Muscle layer of colon (tissue), 2 donors: ENCODE measurements around the gene SACM1L.
"Not testable (repeated sequence)": the region's sequence is repeated elsewhere in the genome, so short reads cannot be mapped to it uniquely, and the experiment has no call there.

Experiments used
- H3K27ac ChIP-seq: one replicate; pipeline ENCODE4 v1.7.0; 2013; ENCODE audit warnings: low read depth, mild to moderate bottlenecking, low read length, moderate library complexity
- H3K27me3 ChIP-seq, 2 donors: one replicate each; pipeline ENCODE4 v1.7.0; 2013; ENCODE audit warnings: low read length in 2 of 2, mild to moderate bottlenecking in 2 of 2; ENCODE audit not compliant: insufficient read depth in 2 of 2, control insufficient read depth in 1 of 2
- H3K36me3 ChIP-seq: one replicate; pipeline ENCODE4 v1.7.0; 2013; ENCODE audit warnings: mild to moderate bottlenecking, low read length; ENCODE audit not compliant: insufficient read depth
- H3K4me1 ChIP-seq: one replicate; pipeline ENCODE4 v1.7.0; 2013; ENCODE audit warnings: mild to moderate bottlenecking, low read length; ENCODE audit not compliant: insufficient read depth
- H3K4me3 ChIP-seq, 2 donors: one replicate each; pipeline ENCODE4 v1.7.0; 2013; ENCODE audit warnings: low read length in 2 of 2, low read depth in 1 of 2, mild to moderate bottlenecking in 1 of 2, moderate library complexity in 1 of 2
- H3K9ac ChIP-seq: one replicate; pipeline ENCODE4 v1.7.0; 2013; ENCODE audit warnings: low read length
- H3K9me3 ChIP-seq: one replicate; pipeline ENCODE4 v1.7.0; 2013; ENCODE audit warnings: mild to moderate bottlenecking, low read length
- donor health status: abdominal sarcoma.
- donor health status: Adenocarcinoma of cecum.

Gene SACM1L

GRCh38 chr3:45749036-45749600 lies 59.9 kb downstream of the SACM1L start:
- H3K9ac ChIP-seq, H3K4me3 ChIP-seq, H3K27me3 ChIP-seq, H3K4me1 ChIP-seq, H3K27ac ChIP-seq, H3K9me3 ChIP-seq: not testable (repeated sequence)
- peaks cover 21% of the 10 kb centered on the region for H3K36me3 ChIP-seq

GRCh38 chr3:45749880-45750279 lies 60.7 kb downstream of the SACM1L start:
- Histone ChIP-seq H3K9ac (no peak overlapping the region), H3K27ac (no peak overlapping the region), H3K9me3 (no peaks in the 10 kb centered on the region), H3K4me1 (no peaks in the 10 kb centered on the region), H3K27me3 (no peaks in the 10 kb centered on the region), H3K4me3 (no peak overlapping the region), H3K36me3 (peaks cover 17% of the 10 kb centered on the region)

GRCh38 chr3:45751537-45752242 lies 62.5 kb downstream of the SACM1L start:
- no peak overlapping the region for H3K9ac ChIP-seq
- no peak overlapping the region for H3K27ac ChIP-seq
- H3K27me3 ChIP-seq: no peaks in the 10 kb centered on the region
- peaks cover 6% of the 10 kb centered on the region for H3K36me3 ChIP-seq
- H3K9me3 ChIP-seq: no peaks in the 10 kb centered on the region
- H3K4me1 ChIP-seq: no peaks in the 10 kb centered on the region
- H3K4me3 ChIP-seq: no peak overlapping the region

GRCh38 chr3:45753095-45753494 lies 63.9 kb downstream of the SACM1L start:
- Histone ChIP-seq H3K27me3 (no peaks in the 10 kb centered on the region), H3K4me1 (no peaks in the 10 kb centered on the region), H3K4me3 (no peak overlapping the region), H3K27ac (no peak overlapping the region), H3K36me3 (no peaks in the 10 kb centered on the region), H3K9me3 (no peaks in the 10 kb centered on the region), H3K9ac (no peak overlapping the region)

- no peak overlapping the region for H3K4me3 ChIP-seq
- H3K4me1 ChIP-seq: no peaks in the 10 kb centered on the region
- H3K36me3 ChIP-seq: no peaks in the 10 kb centered on the region
- no peak overlapping the region for H3K27ac ChIP-seq
- H3K27me3 ChIP-seq: no peaks in the 10 kb centered on the region
- no peak overlapping the region for H3K9ac ChIP-seq
- no peaks in the 10 kb centered on the region for H3K9me3 ChIP-seq
Measured at GRCh38 chr3:45754461-45754860, 65.3 kb downstream of the SACM1L start.

GRCh38 chr3:45756055-45756454 lies 66.9 kb downstream of the SACM1L start:
- no peak overlapping the region for H3K9ac ChIP-seq
- no peak overlapping the region for H3K4me3 ChIP-seq
- H3K9me3 ChIP-seq: no peaks in the 10 kb centered on the region
- H3K4me1 ChIP-seq: no peaks in the 10 kb centered on the region
- H3K27ac ChIP-seq: no peak overlapping the region
- peaks cover 0 to 6% of the 10 kb centered on the region in 2 donors for H3K27me3 ChIP-seq
- no peaks in the 10 kb centered on the region for H3K36me3 ChIP-seq

GRCh38 chr3:45757141-45757540 lies 67.9 kb downstream of the SACM1L start:
- H3K27me3 ChIP-seq, H3K4me3 ChIP-seq, H3K36me3 ChIP-seq, H3K9me3 ChIP-seq, H3K27ac ChIP-seq, H3K4me1 ChIP-seq, H3K9ac ChIP-seq: not testable (repeated sequence)

GRCh38 chr3:45758871-45759270 lies 69.7 kb downstream of the SACM1L start:
- H3K9me3 ChIP-seq: no peaks in the 10 kb centered on the region
- no peaks in the 10 kb centered on the region for H3K4me1 ChIP-seq
- H3K9ac ChIP-seq: no peak overlapping the region
- H3K27ac ChIP-seq: no peak overlapping the region
- H3K27me3 ChIP-seq: peaks cover 0 to 6% of the 10 kb centered on the region in 2 donors
- H3K4me3 ChIP-seq: no peak overlapping the region
- no peaks in the 10 kb centered on the region for H3K36me3 ChIP-seq

- no peaks in the 10 kb centered on the region for H3K36me3 ChIP-seq
- H3K9me3 ChIP-seq: no peaks in the 10 kb centered on the region
- H3K4me1 ChIP-seq: no peaks in the 10 kb centered on the region
- H3K27ac ChIP-seq: no peak overlapping the region
- H3K27me3 ChIP-seq: peaks cover 0 to 6% of the 10 kb centered on the region in 2 donors
- no peak overlapping the region for H3K9ac ChIP-seq
- no peak overlapping the region for H3K4me3 ChIP-seq
Measured at GRCh38 chr3:45759851-45760250, 70.7 kb downstream of the SACM1L start.

GRCh38 chr3:45760878-45761711 lies 71.9 kb downstream of the SACM1L start:
- H3K9me3 ChIP-seq: no peaks in the 10 kb centered on the region
- H3K27me3 ChIP-seq: peaks cover 0 to 6% of the 10 kb centered on the region in 2 donors
- H3K9ac ChIP-seq: no peak overlapping the region
- no peak overlapping the region for H3K4me3 ChIP-seq
- H3K4me1 ChIP-seq: no peaks in the 10 kb centered on the region
- H3K27ac ChIP-seq: no peak overlapping the region
- H3K36me3 ChIP-seq: no peaks in the 10 kb centered on the region

GRCh38 chr3:45761831-45762230 lies 72.6 kb downstream of the SACM1L start:
- Histone ChIP-seq H3K27me3 (peaks cover 0 to 6% of the 10 kb centered on the region in 2 donors), H3K9me3 (no peaks in the 10 kb centered on the region), H3K27ac (no peak overlapping the region), H3K9ac (no peak overlapping the region), H3K4me3 (no peak overlapping the region), H3K4me1 (no peaks in the 10 kb centered on the region), H3K36me3 (no peaks in the 10 kb centered on the region)
